Osteocyte (in vitro differentiated cells): ENCODE results near the gene CDK5RAP2. TPM values are rescaled to one million over a fixed set of nuclear protein-coding genes. Genes with fewer than 3 reads are reported as not detected.

Experiments
- DNase-seq: peaks from one replicate; pipeline ENCODE4 v3.0.0; 2021; ENCODE audit warnings: mixed read lengths; ENCODE audit not compliant: unreplicated experiment; ENCODE audit errors: extremely low spot score
- H3K27ac Mint-ChIP-seq: one replicate; pipeline ENCODE4 v1.8.0; 2021; ENCODE audit warnings: mild to moderate bottlenecking, mixed read lengths; ENCODE audit not compliant: unreplicated experiment
- H3K27me3 Mint-ChIP-seq: one replicate; pipeline ENCODE4 v1.8.0; 2021; ENCODE audit warnings: mixed read lengths; ENCODE audit not compliant: unreplicated experiment
- H3K36me3 Mint-ChIP-seq: one replicate; pipeline ENCODE4 v1.8.0; 2021; ENCODE audit warnings: mixed read lengths; ENCODE audit not compliant: unreplicated experiment
- H3K4me1 Mint-ChIP-seq: one replicate; pipeline ENCODE4 v1.8.0; 2021; ENCODE audit warnings: mixed read lengths; ENCODE audit not compliant: unreplicated experiment
- H3K4me3 Mint-ChIP-seq: one replicate; pipeline ENCODE4 v1.8.0; 2021; ENCODE audit warnings: mild to moderate bottlenecking, moderate library complexity, mixed read lengths; ENCODE audit not compliant: unreplicated experiment
- H3K9me3 Mint-ChIP-seq: one replicate; pipeline ENCODE4 v1.8.0; 2021; ENCODE audit warnings: mixed read lengths; ENCODE audit not compliant: unreplicated experiment
- CTCF ChIP-seq: fragments of 200-600 bp; sonication (generic); IDR thresholded peaks from 2 replicates; pipeline ENCODE4 v1.5.0; 2021; ENCODE audit warnings: antibody characterized with exemption, mild to moderate bottlenecking, moderate library complexity
- total RNA-seq: library from RNA; stranded (reverse); gene quantifications from 2 replicates; pipeline ENCODE4 v1.2.1, GENCODE V29; 2021

The CDK5RAP2 gene
- total RNA-seq, 1 donor from 2014 or later = 48.7 TPM

GRCh38 chr9:120475341-120475740 lies 104.6 kb downstream of the CDK5RAP2 start:
- H3K36me3 Mint-ChIP-seq = peaks cover 8% of the 10 kb centered on the region
- H3K4me1 Mint-ChIP-seq = peaks cover 28% of the 10 kb centered on the region
- H3K9me3 Mint-ChIP-seq = no peaks in the 10 kb centered on the region
- H3K27me3 Mint-ChIP-seq = no peaks in the 10 kb centered on the region
- no peak for TF ChIP-seq CTCF
- DNase-seq = no peak
- no peak overlapping the region for H3K4me3 Mint-ChIP-seq
- peak overlapping the region; percentile 91 for H3K27ac Mint-ChIP-seq

GRCh38 chr9:120474591-120475243 lies 105.2 kb downstream of the CDK5RAP2 start:
- no peak for TF ChIP-seq CTCF
- H3K27ac Mint-ChIP-seq = peak overlapping the region; percentile 91
- peaks cover 10% of the 10 kb centered on the region for H3K36me3 Mint-ChIP-seq
- H3K4me1 Mint-ChIP-seq = peaks cover 28% of the 10 kb centered on the region
- no peak overlapping the region for H3K4me3 Mint-ChIP-seq
- no peaks in the 10 kb centered on the region for H3K9me3 Mint-ChIP-seq
- no peak for DNase-seq
- no peaks in the 10 kb centered on the region for H3K27me3 Mint-ChIP-seq

- DNase-seq = no peak
- Mint-ChIP-seq H3K36me3 (peaks cover 10% of the 10 kb centered on the region), H3K9me3 (no peaks in the 10 kb centered on the region), H3K27ac (peak overlapping the region; percentile 19), H3K4me3 (no peak overlapping the region), H3K27me3 (no peaks in the 10 kb centered on the region), H3K4me1 (peaks cover 28% of the 10 kb centered on the region)
- TF ChIP-seq CTCF = no peak
Observed at GRCh38 chr9:120473608-120474007, 106.4 kb downstream of the CDK5RAP2 start.

GRCh38 chr9:120465685-120466407 lies 114.1 kb downstream of the CDK5RAP2 start:
- Mint-ChIP-seq H3K4me1 (no peaks in the 10 kb centered on the region), H3K9me3 (no peaks in the 10 kb centered on the region)
- TF ChIP-seq CTCF = no peak

GRCh38 chr9:120464887-120465421 lies 115.0 kb downstream of the CDK5RAP2 start:
- DNase-seq = no peak
- no peaks in the 10 kb centered on the region for H3K27me3 Mint-ChIP-seq
- no peak overlapping the region for H3K4me3 Mint-ChIP-seq
- no peak for TF ChIP-seq CTCF
- H3K9me3 Mint-ChIP-seq = no peaks in the 10 kb centered on the region
- H3K27ac Mint-ChIP-seq = no peak overlapping the region
- H3K4me1 Mint-ChIP-seq = no peaks in the 10 kb centered on the region
- peaks cover 15% of the 10 kb centered on the region for H3K36me3 Mint-ChIP-seq

More at GRCh38 chr9:120465685-120466407, 114.1 kb downstream of the CDK5RAP2 start:
- Mint-ChIP-seq H3K27me3 (no peaks in the 10 kb centered on the region), H3K27ac (no peak overlapping the region), H3K36me3 (peaks cover 17% of the 10 kb centered on the region), H3K4me3 (no peak overlapping the region)
- DNase-seq = no peak
